HG02759 (cell line): Measurements from ENCODE around the gene STK4.
"Not testable (repeated sequence)": the region's sequence is repeated elsewhere in the genome, so short reads cannot be mapped to it uniquely, and the experiment has no call there.

ENCODE experiments used
- ATAC-seq: cut with Tn5 transposase; IDR thresholded peaks from one replicate; pipeline ENCODE4 v1.9.1; 2021; ENCODE audit warnings: mild to moderate bottlenecking, moderate library complexity; ENCODE audit not compliant: unreplicated experiment

Gene STK4

GRCh38 chr20:44981736-44982406, 15.6 kb downstream of the STK4 start:
- ATAC-seq: no peak

GRCh38 chr20:44983093-44983674, 16.9 kb downstream of the STK4 start:
- no peak for ATAC-seq

- no peak for ATAC-seq
These were observed 22.4 kb downstream of the STK4 start for GRCh38 chr20:44988631-44989171.

- ATAC-seq: no peak
These were observed 24.1 kb downstream of the STK4 start for GRCh38 chr20:44990425-44990824.

GRCh38 chr20:44990957-44991356, 24.6 kb downstream of the STK4 start:
- no peak for ATAC-seq

GRCh38 chr20:44993343-44993742, 27.0 kb downstream of the STK4 start:
- ATAC-seq: no peak

- ATAC-seq: no peak
These were observed 30.9 kb downstream of the STK4 start for GRCh38 chr20:44997171-44997570.

GRCh38 chr20:44997668-44998067, 31.4 kb downstream of the STK4 start:
- ATAC-seq: no peak

- ATAC-seq: no peak
These were observed 42.3 kb downstream of the STK4 start for GRCh38 chr20:45008521-45009049.

GRCh38 chr20:45010399-45010828, 44.1 kb downstream of the STK4 start:
- ATAC-seq: no peak

- no peak for ATAC-seq
These were observed 44.8 kb downstream of the STK4 start for GRCh38 chr20:45011108-45011526.

- ATAC-seq: no peak
These were observed 46.5 kb downstream of the STK4 start for GRCh38 chr20:45012682-45013302.

- not testable (repeated sequence) for ATAC-seq
These were observed 47.8 kb downstream of the STK4 start for GRCh38 chr20:45014131-45014530.

- no peak for ATAC-seq
These were observed 48.5 kb downstream of the STK4 start for GRCh38 chr20:45014671-45015415.

GRCh38 chr20:45016089-45016671, 49.9 kb downstream of the STK4 start:
- no peak for ATAC-seq

GRCh38 chr20:45017281-45017680, 51.0 kb downstream of the STK4 start:
- ATAC-seq: no peak

- ATAC-seq: no peak
These were observed 51.5 kb downstream of the STK4 start for GRCh38 chr20:45017857-45018256.

- ATAC-seq: no peak
These were observed 52.9 kb downstream of the STK4 start for GRCh38 chr20:45019027-45019761.

- ATAC-seq: no peak
These were observed 53.4 kb downstream of the STK4 start for GRCh38 chr20:45019762-45020123.

- ATAC-seq: no peak
These were observed 54.0 kb downstream of the STK4 start for GRCh38 chr20:45020236-45020886.
